Mammary epithelial cell (primary cell): ENCODE data around the gene MKS1.

ENCODE experiments used
- EZH2 ChIP-seq: IDR thresholded peaks from 2 replicates; pipeline ENCODE4 v1.6.1; 2012; ENCODE audit warnings: low read length, inconsistent platforms, borderline replicate concordance
- TF ChIP-seq, protein P1 (sequence below), 2 donors: IDR thresholded peaks in 1 of 2; conservative IDR thresholded peaks in 1 of 2; 2 replicates each; pipeline ENCODE4 v1.5.1; 2011 to 2012; ENCODE audit warnings: inconsistent platforms in 2 of 2, low read length in 2 of 2, mild to moderate bottlenecking in 2 of 2, control low read depth in 1 of 2, low read depth in 1 of 2; ENCODE audit not compliant: insufficient read depth in 1 of 2; ENCODE audit errors: extremely low read depth in 1 of 2

- TF ChIP-seq, protein P1, sequence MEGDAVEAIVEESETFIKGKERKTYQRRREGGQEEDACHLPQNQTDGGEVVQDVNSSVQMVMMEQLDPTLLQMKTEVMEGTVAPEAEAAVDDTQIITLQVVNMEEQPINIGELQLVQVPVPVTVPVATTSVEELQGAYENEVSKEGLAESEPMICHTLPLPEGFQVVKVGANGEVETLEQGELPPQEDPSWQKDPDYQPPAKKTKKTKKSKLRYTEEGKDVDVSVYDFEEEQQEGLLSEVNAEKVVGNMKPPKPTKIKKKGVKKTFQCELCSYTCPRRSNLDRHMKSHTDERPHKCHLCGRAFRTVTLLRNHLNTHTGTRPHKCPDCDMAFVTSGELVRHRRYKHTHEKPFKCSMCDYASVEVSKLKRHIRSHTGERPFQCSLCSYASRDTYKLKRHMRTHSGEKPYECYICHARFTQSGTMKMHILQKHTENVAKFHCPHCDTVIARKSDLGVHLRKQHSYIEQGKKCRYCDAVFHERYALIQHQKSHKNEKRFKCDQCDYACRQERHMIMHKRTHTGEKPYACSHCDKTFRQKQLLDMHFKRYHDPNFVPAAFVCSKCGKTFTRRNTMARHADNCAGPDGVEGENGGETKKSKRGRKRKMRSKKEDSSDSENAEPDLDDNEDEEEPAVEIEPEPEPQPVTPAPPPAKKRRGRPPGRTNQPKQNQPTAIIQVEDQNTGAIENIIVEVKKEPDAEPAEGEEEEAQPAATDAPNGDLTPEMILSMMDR (conservative IDR thresholded peaks at IDR 0.05 in 1 of 2, IDR thresholded peaks at IDR 0.05 in 1 of 2; ENCODE audit: extremely low read depth in 1 of 2, insufficient read depth in 1 of 2, low read depth in 1 of 2, low read length in 2 of 2): no peak
- no peak for TF ChIP-seq EZH2
Observed at GRCh38 chr17:58161566-58161965, 57.5 kb downstream of the MKS1 start.
